SK-N-SH treated with all-trans-retinoic acid at 6 μM for 48 hours (cell line): ENCODE results near the gene CIBAR2.

ENCODE experiments used
- ATAC-seq: fragments of 200-7000 bp; cut with Tn5 transposase; 3 replicates; pipeline ENCODE4 v1.9.1; 2020; ENCODE audit warnings: mild to moderate bottlenecking, moderate library complexity
- ARNTL ChIP-seq: fragments of 450-650 bp; formaldehyde crosslinking; IDR thresholded peaks from 2 replicates; pipeline ENCODE4 v1.5.0; 2020; ENCODE audit warnings: low read depth, mild to moderate bottlenecking, moderate library complexity, borderline replicate concordance
- BACH2 ChIP-seq: fragments of 250-450 bp; sonication (Bioruptor Pico); IDR thresholded peaks from 2 replicates; pipeline ENCODE4 v1.9.0; 2021; ENCODE audit warnings: mild to moderate bottlenecking, borderline replicate concordance
- CREB5 ChIP-seq: fragments of 250-450 bp; sonication (Bioruptor Pico); IDR thresholded peaks from 2 replicates; pipeline ENCODE4 v1.5.1; 2020; ENCODE audit warnings: low read depth, mild to moderate bottlenecking, moderate library complexity
- CSDC2 ChIP-seq: fragments of 250-450 bp; sonication (Bioruptor Pico); IDR thresholded peaks from 2 replicates; pipeline ENCODE4 v1.5.0; 2020; ENCODE audit warnings: mild to moderate bottlenecking, moderate library complexity
- CSRNP3 ChIP-seq: fragments of 250-450 bp; sonication (Bioruptor Pico); IDR thresholded peaks from 2 replicates; pipeline ENCODE4 v1.5.1; 2021; ENCODE audit warnings: mild to moderate bottlenecking, moderate library complexity
- ESRRG ChIP-seq: fragments of 250-450 bp; sonication (Bioruptor Pico); IDR thresholded peaks from 2 replicates; pipeline ENCODE4 v1.6.1; 2021; ENCODE audit warnings: mild to moderate bottlenecking
- GLIS3 ChIP-seq: fragments of 250-450 bp; sonication (Bioruptor Pico); IDR thresholded peaks from 2 replicates; pipeline ENCODE4 v1.5.0; 2020; ENCODE audit warnings: mild to moderate bottlenecking, moderate library complexity
- ISL1 ChIP-seq: fragments of 250-450 bp; sonication (Bioruptor Pico); IDR thresholded peaks from 2 replicates; pipeline ENCODE4 v2.1.2; 2022; ENCODE audit warnings: mild to moderate bottlenecking, moderate library complexity
- OSR1 ChIP-seq: fragments of 250-450 bp; sonication (Bioruptor Pico); IDR thresholded peaks from 2 replicates; pipeline ENCODE4 v1.8.0; 2022; ENCODE audit warnings: moderate library complexity, mild to moderate bottlenecking, inconsistent platforms
- POU6F1 ChIP-seq: fragments of 250-450 bp; sonication (Bioruptor Pico); IDR thresholded peaks from 2 replicates; pipeline ENCODE4 v1.8.0; 2021; ENCODE audit warnings: low read depth, mild to moderate bottlenecking, moderate library complexity, borderline replicate concordance
- PPARA ChIP-seq: fragments of 250-450 bp; sonication (Bioruptor Pico); IDR thresholded peaks from 2 replicates; pipeline ENCODE4 v1.5.0; 2020; ENCODE audit warnings: mild to moderate bottlenecking, borderline replicate concordance
- RARB ChIP-seq: fragments of 250-450 bp; sonication (Bioruptor Pico); IDR thresholded peaks from 2 replicates; pipeline ENCODE4 v1.8.0; 2021; ENCODE audit warnings: mild to moderate bottlenecking, moderate library complexity
- TCF4 ChIP-seq: fragments of 250-450 bp; sonication (Bioruptor Pico); IDR thresholded peaks from 2 replicates; pipeline ENCODE4 v1.8.0; 2021; ENCODE audit warnings: mild to moderate bottlenecking, moderate library complexity, borderline replicate concordance
- TOX ChIP-seq: fragments of 250-450 bp; sonication (Bioruptor Pico); IDR thresholded peaks from 2 replicates; pipeline ENCODE4 v1.8.0; 2021; ENCODE audit warnings: mild to moderate bottlenecking, moderate library complexity, borderline replicate concordance
- TSHZ2 ChIP-seq: fragments of 250-450 bp; sonication (Bioruptor Pico); IDR thresholded peaks from 2 replicates; pipeline ENCODE4 v1.5.0; 2020; ENCODE audit warnings: mild to moderate bottlenecking, moderate library complexity
- ZC3H10 ChIP-seq: fragments of 250-450 bp; sonication (Bioruptor Pico); IDR thresholded peaks from 2 replicates; pipeline ENCODE4 v1.5.1; 2021; ENCODE audit warnings: mild to moderate bottlenecking, moderate library complexity
- ZFP3 ChIP-seq: fragments of 250-450 bp; sonication (Bioruptor Pico); IDR thresholded peaks from 2 replicates; pipeline ENCODE4 v1.5.0; 2020; ENCODE audit warnings: mild to moderate bottlenecking, moderate library complexity
- ZFP30 ChIP-seq: fragments of 450-650 bp; formaldehyde crosslinking; IDR thresholded peaks from 2 replicates; pipeline ENCODE4 v1.5.0; 2022; ENCODE audit warnings: mild to moderate bottlenecking, moderate library complexity
- ZNF565 ChIP-seq: fragments of 450-650 bp; formaldehyde crosslinking; conservative IDR thresholded peaks from 2 replicates; pipeline ENCODE4 v1.5.0; 2020; ENCODE audit warnings: low read depth, mild to moderate bottlenecking, moderate library complexity
- ZNF70 ChIP-seq: fragments of 450-650 bp; formaldehyde crosslinking; IDR thresholded peaks from 2 replicates; pipeline ENCODE4 v1.5.0; 2020; ENCODE audit warnings: mild to moderate bottlenecking, moderate library complexity
- ZNF8 ChIP-seq: fragments of 450-650 bp; formaldehyde crosslinking; IDR thresholded peaks from 2 replicates; pipeline ENCODE4 v1.5.0; 2020; ENCODE audit warnings: mild to moderate bottlenecking, moderate library complexity

CIBAR2 gene

GRCh38 chr16:85089525-85089924, 22.7 kb downstream of the CIBAR2 start:
- ATAC-seq, result no peak
- TF ChIP-seq CREB5 (CRISPR knock-in tag), result no peak
- TF ChIP-seq ARNTL, result no peak
- TF ChIP-seq PPARA, result no peak
- TF ChIP-seq ZC3H10 (CRISPR knock-in tag), result no peak
- TF ChIP-seq ISL1, result no peak
- TF ChIP-seq ZNF565, result no peak
- no peak for TF ChIP-seq POU6F1 (CRISPR knock-in tag)
- no peak for TF ChIP-seq CSDC2 (CRISPR knock-in tag)
- no peak for TF ChIP-seq BACH2 (CRISPR knock-in tag)

GRCh38 chr16:85088570-85089199, 23.6 kb downstream of the CIBAR2 start:
- TF ChIP-seq ZFP3 (CRISPR knock-in tag), result no peak
- TF ChIP-seq GLIS3 (CRISPR knock-in tag), result no peak
- TF ChIP-seq ZFP30 (CRISPR knock-in tag), result no peak
- TF ChIP-seq ZC3H10 (CRISPR knock-in tag), result no peak
- no peak for TF ChIP-seq PPARA
- no peak for TF ChIP-seq RARB (CRISPR knock-in tag)
- no peak for TF ChIP-seq ESRRG (CRISPR knock-in tag)
- TF ChIP-seq ZNF565, result no peak
- no peak for TF ChIP-seq BACH2 (CRISPR knock-in tag)
- no peak for TF ChIP-seq TCF4 (CRISPR knock-in tag)
- TF ChIP-seq ARNTL, result no peak
- no peak for TF ChIP-seq CSDC2 (CRISPR knock-in tag)
- TF ChIP-seq TSHZ2 (CRISPR knock-in tag), result no peak
- no peak for TF ChIP-seq OSR1 (CRISPR knock-in tag)
- no peak for TF ChIP-seq ISL1
- no peak for TF ChIP-seq TOX (CRISPR knock-in tag)
- no peak for TF ChIP-seq POU6F1 (CRISPR knock-in tag)
- ATAC-seq, result no peak

- TF ChIP-seq ZNF565 (no peak), ZNF70 (CRISPR knock-in tag) (no peak), POU6F1 (CRISPR knock-in tag) (no peak), TCF4 (CRISPR knock-in tag) (no peak), CSRNP3 (CRISPR knock-in tag) (no peak), CREB5 (CRISPR knock-in tag) (no peak), ZNF8 (CRISPR knock-in tag) (no peak), TOX (CRISPR knock-in tag) (no peak), ZFP3 (CRISPR knock-in tag) (no peak), ISL1 (no peak)
- no peak for ATAC-seq
Measured at GRCh38 chr16:85087899-85088569, 24.2 kb downstream of the CIBAR2 start.
